Measurements from ENCODE around the gene PRKAG1. TPM values are rescaled to one million over a fixed set of nuclear protein-coding genes. Genes with fewer than 3 reads are reported as not detected.
A peak's percentile ranks its signal among the peaks of the same experiment; 100 is the strongest.

PRKAG1 gene
- total and polyA plus RNA-seq, 4 donors = 15.5 to 31.5 (median 20.9) TPM

DNA sequence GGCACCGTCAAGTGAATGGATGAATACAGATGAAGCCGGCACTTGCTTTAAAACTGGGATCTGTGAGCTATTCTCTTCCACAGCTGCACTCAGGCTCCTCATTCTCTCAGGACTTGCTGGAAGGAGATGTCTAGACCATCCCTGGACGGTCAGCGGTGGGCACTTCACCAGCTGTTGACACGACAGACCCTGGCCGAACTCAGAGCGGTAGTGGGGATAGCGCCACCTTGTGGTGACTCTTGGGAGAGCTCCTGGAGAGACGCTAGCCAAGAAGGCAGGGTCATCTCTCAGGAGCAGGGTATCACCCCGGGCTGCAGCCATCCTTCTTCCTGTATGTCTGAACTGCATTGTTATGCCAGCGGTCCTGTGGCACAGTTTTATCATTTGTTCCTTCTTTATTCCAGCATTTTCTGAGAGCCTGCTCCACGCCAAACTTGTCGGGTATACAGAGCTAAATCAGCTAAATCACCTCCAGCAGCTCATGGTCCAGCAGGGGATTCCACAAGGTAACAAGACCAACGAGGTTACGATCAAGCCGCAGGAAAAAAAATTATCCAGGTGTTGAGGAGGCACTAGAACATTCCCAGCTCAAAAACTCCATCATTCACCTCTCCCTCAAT lies 30.4 kb downstream of the PRKAG1 start:
- no peaks in the 10 kb centered on the region for H3K4me1 ChIP-seq (ENCODE audit: control insufficient read depth in 4 of 4, insufficient read depth in 4 of 4, low read length in 3 of 4)
- H3K27me3 ChIP-seq (ENCODE audit: control insufficient read depth in 4 of 4, insufficient read depth in 4 of 4, low read length in 3 of 4) = peaks cover 0 to 5% (median 1%) of the 10 kb centered on the region in 4 donors
- H3K4me3 ChIP-seq (ENCODE audit: low read depth in 1 of 3, low read length in 3 of 3) = no peak overlapping the region
- no peak overlapping the region for H3K27ac ChIP-seq (ENCODE audit: low read depth in 1 of 2, low read length in 2 of 2)
- no peaks in the 10 kb centered on the region for H3K36me3 ChIP-seq (ENCODE audit: control insufficient read depth in 4 of 4, insufficient read depth in 3 of 4, low read depth in 1 of 4, low read length in 3 of 4)
- H3K9me3 ChIP-seq (ENCODE audit: control insufficient read depth in 4 of 4, low read length in 3 of 4) = no peaks in the 10 kb centered on the region
- peak; percentile 75 for DNase-seq (ENCODE audit: low spot score)
- no peak overlapping the region for H3K9ac ChIP-seq (ENCODE audit: low read depth in 1 of 2, low read length in 2 of 2)
- TF ChIP-seq, protein P1, sequence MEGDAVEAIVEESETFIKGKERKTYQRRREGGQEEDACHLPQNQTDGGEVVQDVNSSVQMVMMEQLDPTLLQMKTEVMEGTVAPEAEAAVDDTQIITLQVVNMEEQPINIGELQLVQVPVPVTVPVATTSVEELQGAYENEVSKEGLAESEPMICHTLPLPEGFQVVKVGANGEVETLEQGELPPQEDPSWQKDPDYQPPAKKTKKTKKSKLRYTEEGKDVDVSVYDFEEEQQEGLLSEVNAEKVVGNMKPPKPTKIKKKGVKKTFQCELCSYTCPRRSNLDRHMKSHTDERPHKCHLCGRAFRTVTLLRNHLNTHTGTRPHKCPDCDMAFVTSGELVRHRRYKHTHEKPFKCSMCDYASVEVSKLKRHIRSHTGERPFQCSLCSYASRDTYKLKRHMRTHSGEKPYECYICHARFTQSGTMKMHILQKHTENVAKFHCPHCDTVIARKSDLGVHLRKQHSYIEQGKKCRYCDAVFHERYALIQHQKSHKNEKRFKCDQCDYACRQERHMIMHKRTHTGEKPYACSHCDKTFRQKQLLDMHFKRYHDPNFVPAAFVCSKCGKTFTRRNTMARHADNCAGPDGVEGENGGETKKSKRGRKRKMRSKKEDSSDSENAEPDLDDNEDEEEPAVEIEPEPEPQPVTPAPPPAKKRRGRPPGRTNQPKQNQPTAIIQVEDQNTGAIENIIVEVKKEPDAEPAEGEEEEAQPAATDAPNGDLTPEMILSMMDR (IDR thresholded peaks at IDR 0.05; ENCODE audit: low read depth, low read length, missing input control) = peak; percentile 75
- TF ChIP-seq JUND (IDR thresholded peaks at IDR 0.05) (no peak), RXRA (IDR thresholded peaks at IDR 0.05) (no peak), HNF4G (IDR thresholded peaks at IDR 0.05) (no peak), NR2F2 (IDR thresholded peaks at IDR 0.05) (no peak), FOXA1 (IDR thresholded peaks at IDR 0.05) (no peak), FOXA2 (IDR thresholded peaks at IDR 0.05) (no peak), GABPA (IDR thresholded peaks at IDR 0.05 in 1 of 2, conservative IDR thresholded peaks at IDR 0.05 in 1 of 2) (no peak), SP1 (IDR thresholded peaks at IDR 0.05) (no peak), EGR1 (IDR thresholded peaks at IDR 0.05; ENCODE audit: low read depth in 2 of 2) (no peak), YY1 (IDR thresholded peaks at IDR 0.05) (no peak), RAD21 (IDR thresholded peaks at IDR 0.05) (peak; percentile 45 to 68)
- TF ChIP-seq, protein P2, sequence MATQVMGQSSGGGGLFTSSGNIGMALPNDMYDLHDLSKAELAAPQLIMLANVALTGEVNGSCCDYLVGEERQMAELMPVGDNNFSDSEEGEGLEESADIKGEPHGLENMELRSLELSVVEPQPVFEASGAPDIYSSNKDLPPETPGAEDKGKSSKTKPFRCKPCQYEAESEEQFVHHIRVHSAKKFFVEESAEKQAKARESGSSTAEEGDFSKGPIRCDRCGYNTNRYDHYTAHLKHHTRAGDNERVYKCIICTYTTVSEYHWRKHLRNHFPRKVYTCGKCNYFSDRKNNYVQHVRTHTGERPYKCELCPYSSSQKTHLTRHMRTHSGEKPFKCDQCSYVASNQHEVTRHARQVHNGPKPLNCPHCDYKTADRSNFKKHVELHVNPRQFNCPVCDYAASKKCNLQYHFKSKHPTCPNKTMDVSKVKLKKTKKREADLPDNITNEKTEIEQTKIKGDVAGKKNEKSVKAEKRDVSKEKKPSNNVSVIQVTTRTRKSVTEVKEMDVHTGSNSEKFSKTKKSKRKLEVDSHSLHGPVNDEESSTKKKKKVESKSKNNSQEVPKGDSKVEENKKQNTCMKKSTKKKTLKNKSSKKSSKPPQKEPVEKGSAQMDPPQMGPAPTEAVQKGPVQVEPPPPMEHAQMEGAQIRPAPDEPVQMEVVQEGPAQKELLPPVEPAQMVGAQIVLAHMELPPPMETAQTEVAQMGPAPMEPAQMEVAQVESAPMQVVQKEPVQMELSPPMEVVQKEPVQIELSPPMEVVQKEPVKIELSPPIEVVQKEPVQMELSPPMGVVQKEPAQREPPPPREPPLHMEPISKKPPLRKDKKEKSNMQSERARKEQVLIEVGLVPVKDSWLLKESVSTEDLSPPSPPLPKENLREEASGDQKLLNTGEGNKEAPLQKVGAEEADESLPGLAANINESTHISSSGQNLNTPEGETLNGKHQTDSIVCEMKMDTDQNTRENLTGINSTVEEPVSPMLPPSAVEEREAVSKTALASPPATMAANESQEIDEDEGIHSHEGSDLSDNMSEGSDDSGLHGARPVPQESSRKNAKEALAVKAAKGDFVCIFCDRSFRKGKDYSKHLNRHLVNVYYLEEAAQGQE (IDR thresholded peaks at IDR 0.05) = no peak
- TF ChIP-seq, protein P3, sequence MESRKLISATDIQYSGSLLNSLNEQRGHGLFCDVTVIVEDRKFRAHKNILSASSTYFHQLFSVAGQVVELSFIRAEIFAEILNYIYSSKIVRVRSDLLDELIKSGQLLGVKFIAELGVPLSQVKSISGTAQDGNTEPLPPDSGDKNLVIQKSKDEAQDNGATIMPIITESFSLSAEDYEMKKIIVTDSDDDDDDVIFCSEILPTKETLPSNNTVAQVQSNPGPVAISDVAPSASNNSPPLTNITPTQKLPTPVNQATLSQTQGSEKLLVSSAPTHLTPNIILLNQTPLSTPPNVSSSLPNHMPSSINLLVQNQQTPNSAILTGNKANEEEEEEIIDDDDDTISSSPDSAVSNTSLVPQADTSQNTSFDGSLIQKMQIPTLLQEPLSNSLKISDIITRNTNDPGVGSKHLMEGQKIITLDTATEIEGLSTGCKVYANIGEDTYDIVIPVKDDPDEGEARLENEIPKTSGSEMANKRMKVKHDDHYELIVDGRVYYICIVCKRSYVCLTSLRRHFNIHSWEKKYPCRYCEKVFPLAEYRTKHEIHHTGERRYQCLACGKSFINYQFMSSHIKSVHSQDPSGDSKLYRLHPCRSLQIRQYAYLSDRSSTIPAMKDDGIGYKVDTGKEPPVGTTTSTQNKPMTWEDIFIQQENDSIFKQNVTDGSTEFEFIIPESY (IDR thresholded peaks at IDR 0.05) = no peak
- TF ChIP-seq, protein P4, sequence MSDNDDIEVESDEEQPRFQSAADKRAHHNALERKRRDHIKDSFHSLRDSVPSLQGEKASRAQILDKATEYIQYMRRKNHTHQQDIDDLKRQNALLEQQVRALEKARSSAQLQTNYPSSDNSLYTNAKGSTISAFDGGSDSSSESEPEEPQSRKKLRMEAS (IDR thresholded peaks at IDR 0.05) = no peak
- 26% methylated on average over 16 of the region's 16 CpGs for WGBS

DNA sequence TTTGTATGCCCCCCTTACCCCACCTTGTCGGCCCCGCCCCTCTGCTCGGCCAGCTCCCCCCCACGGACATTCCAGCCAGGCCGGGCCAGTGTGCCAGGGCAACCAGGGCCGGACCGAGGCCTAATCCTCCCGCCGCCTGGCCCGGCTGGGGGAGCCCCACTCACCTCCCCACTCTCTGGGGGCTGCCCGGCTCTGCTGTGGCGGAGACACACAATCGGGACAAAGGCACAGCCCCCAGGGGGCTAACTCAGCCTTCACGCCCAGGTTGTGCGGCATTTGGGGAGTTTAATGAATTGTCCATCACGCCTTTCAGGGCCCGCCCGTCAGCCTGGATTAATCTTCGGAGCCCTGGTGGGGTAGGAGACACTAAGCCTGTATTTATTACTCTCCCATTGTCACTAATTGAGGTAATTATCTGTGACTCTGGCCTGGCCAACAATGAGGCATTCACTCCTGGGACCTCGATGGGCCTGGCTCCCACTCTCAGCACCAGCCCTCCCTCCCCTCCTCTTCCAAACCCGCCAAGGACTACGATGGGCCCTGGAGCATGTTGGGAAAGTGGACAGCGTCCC lies 31.8 kb downstream of the PRKAG1 start:
- H3K27me3 ChIP-seq (ENCODE audit: control insufficient read depth in 4 of 4, insufficient read depth in 4 of 4, low read length in 3 of 4) = peaks cover 0 to 9% (median 5%) of the 10 kb centered on the region in 4 donors
- WGBS = 59% methylated on average over 23 of the region's 23 CpGs
- no peak overlapping the region for H3K9ac ChIP-seq (ENCODE audit: low read depth in 1 of 2, low read length in 2 of 2)
- TF ChIP-seq, protein P5, sequence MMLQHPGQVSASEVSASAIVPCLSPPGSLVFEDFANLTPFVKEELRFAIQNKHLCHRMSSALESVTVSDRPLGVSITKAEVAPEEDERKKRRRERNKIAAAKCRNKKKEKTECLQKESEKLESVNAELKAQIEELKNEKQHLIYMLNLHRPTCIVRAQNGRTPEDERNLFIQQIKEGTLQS (IDR thresholded peaks at IDR 0.05) = no peak
- TF ChIP-seq RXRA (IDR thresholded peaks at IDR 0.05) (no peak), SP1 (IDR thresholded peaks at IDR 0.05) (no peak), EGR1 (IDR thresholded peaks at IDR 0.05; ENCODE audit: low read depth in 2 of 2) (no peak), NR2F2 (IDR thresholded peaks at IDR 0.05) (no peak), JUND (IDR thresholded peaks at IDR 0.05) (no peak), HNF4A (conservative IDR thresholded peaks at IDR 0.05) (no peak), YY1 (IDR thresholded peaks at IDR 0.05) (no peak), HNF4G (IDR thresholded peaks at IDR 0.05) (no peak)
- TF ChIP-seq, protein P3 (IDR thresholded peaks at IDR 0.05) = no peak
- TF ChIP-seq, protein P2 (IDR thresholded peaks at IDR 0.05) = no peak

More for the DNA sequence above, 31.8 kb downstream of the PRKAG1 start:
- DNase-seq (ENCODE audit: low spot score) = no peak
- no peaks in the 10 kb centered on the region for H3K36me3 ChIP-seq (ENCODE audit: control insufficient read depth in 4 of 4, insufficient read depth in 3 of 4, low read depth in 1 of 4, low read length in 3 of 4)
- no peak overlapping the region for H3K4me3 ChIP-seq (ENCODE audit: low read depth in 1 of 3, low read length in 3 of 3)
- H3K27ac ChIP-seq (ENCODE audit: low read depth in 1 of 2, low read length in 2 of 2) = no peak overlapping the region
- H3K4me1 ChIP-seq (ENCODE audit: control insufficient read depth in 4 of 4, insufficient read depth in 4 of 4, low read length in 3 of 4) = no peaks in the 10 kb centered on the region
- H3K9me3 ChIP-seq (ENCODE audit: control insufficient read depth in 4 of 4, low read length in 3 of 4) = no peaks in the 10 kb centered on the region

Data from liver (tissue), 9 donors.